GM10266 (cell line): ENCODE measurements around the gene SELENOF.

Source experiments
- DNase-seq: peaks from one replicate; pipeline ENCODE4 v3.0.0; 2012; ENCODE audit errors: extremely low spot score
- CTCF ChIP-seq: IDR thresholded peaks from 2 replicates; pipeline ENCODE4 v1.5.1; 2012; ENCODE audit warnings: mild to moderate bottlenecking, low read depth; ENCODE audit not compliant: control insufficient read depth, insufficient read depth; ENCODE audit errors: missing control alignments

SELENOF gene

DNA sequence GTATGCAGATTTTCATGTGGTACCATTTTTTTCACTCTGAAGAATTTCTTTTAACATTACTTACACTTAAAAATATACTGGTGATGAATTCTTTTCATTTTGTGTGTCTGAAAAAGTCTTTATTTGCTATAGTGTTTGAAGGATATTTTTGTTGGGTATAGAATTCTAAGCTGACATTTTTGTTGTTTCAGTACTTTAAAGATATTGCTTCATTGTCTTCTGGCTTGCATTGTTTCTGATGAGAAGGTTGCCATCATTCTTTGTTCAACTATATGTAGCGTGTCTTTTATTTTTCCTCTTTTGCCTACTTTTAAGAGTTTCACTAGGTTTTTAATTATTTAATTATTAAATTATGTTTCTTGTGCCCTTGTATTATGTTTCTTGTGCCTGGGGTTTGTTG is 8.5 kb upstream of the SELENOF start:
- DNase-seq = no peak
- no peak for TF ChIP-seq CTCF

DNA sequence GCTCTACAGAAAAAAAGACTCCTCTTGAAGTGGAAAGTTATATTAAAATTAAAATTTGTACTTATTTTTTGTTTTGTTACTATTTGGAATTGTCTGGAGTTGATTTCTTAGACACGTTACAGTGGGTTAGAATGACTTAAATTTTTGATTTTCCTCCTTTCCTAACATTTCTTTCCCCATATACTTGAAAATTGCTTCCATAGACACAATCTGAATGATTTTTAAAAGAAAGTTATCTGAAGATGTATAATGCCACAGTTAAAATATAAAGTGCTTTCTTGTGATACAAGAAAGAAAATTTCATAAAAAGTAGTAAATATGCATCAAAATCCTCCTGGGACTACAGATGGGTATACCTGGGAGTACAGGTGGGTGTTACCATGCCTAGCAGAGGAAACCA is 2.8 kb upstream of the SELENOF start:
- TF ChIP-seq CTCF = no peak
- DNase-seq = no peak

DNA sequence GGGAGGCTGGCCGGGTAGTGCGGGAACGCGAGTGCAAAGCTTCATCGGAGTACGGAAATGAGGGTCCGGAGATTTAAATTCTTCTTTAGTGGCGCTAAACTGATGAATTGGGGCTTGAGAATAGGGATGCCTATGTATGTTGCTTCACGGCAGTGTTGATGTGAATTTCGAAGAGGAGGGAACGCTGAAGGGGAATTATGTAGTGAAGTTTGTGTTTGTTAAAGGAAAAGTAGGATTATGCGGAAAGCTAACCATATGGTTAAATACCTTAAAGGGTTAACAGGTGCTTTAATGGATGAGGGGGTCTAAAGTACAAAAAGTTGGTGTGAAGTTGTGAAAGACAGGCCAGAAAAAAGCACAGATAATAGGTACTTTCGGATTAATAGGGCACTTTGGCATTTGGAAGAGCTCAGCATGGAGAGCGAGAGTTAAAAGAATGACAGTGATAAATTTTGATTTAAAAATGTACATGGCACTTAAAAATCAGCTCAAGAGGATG is 1.9 kb upstream of the SELENOF start:
- no peak for DNase-seq
- TF ChIP-seq CTCF = no peak

DNA sequence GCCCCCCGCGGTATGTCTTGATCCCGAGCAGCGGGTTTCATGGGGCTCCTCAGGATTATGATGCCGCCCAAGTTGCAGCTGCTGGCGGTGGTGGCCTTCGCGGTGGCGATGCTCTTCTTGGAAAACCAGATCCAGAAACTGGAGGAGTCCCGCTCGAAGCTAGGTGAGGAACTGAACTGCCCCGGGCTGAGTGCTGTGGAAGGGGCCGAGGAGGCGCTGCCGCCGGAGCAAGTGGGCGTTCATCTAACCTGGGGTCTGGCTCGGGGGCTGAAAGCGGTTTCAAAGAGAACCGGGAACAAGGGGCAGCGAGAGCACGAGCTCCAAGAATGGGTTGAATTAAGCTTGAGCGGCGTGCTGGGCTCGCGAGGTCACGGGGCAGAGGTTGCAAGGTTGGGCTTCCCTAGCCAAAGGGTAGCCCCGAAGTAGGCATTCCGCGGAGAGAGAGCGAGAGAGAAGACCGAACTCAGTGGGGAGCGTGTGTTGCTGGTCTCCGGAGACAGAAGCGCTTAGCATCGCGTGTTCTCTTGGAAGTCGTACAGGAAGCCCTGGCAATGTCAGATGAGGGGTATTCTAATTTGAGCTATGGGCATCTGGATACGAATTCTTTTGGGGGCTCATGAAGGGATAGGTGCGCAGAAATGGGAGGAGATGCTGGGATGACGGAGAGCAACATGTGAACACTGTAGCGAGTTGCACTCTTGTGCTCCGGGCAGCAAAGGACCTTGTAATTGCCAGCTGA is 1.2 kb upstream of the SELENOF start:
- peak; percentile 34 for DNase-seq
- no peak for TF ChIP-seq CTCF

DNA sequence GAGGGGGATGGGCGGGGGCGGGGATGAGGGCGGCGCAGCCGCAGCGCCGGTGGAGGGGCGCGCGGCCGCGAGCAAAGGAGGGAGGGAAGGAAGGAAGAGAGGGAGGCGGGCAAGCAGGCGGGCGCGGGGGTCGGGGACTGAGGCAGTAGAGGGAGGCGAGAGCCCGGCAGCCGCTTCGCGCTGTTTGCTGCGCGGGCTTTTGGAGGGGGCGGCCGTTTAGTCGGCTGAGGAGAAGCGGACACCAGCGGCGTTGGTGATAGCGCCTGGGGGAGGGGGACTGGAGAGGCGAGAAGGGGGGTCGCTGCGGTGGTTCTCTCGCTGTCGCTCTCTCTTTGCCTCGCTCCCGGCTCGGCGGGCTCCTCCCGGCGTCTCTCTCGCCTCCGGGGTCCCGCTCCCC is 673 bp upstream of the SELENOF start, which contains the start of gene HS2ST1:
HS2ST1 (plus strand) TSS at position 35 of the 397 bp plus-strand sequence.
- TF ChIP-seq CTCF = no peak
- DNase-seq = no peak

GRCh38 chr1:86913399-86913895 is 479 bp downstream of the SELENOF start:
- peak; percentile 44 for DNase-seq

More at GRCh38 chr1:86913399-86913895, 479 bp downstream of the SELENOF start:
- TF ChIP-seq CTCF = no peak
